Activated T-helper 9 cell treated with anti-CD3 and anti-CD28 coated beads, Interleukin-2, amount 50 U/mL, for 16 hours (primary cell): Measurements from ENCODE around the gene FAM83F.

Source experiments
- DNase-seq: peaks from one replicate; pipeline ENCODE4 v3.0.0-alpha.2; 2020; ENCODE audit warnings: low read depth

FAM83F gene

DNA sequence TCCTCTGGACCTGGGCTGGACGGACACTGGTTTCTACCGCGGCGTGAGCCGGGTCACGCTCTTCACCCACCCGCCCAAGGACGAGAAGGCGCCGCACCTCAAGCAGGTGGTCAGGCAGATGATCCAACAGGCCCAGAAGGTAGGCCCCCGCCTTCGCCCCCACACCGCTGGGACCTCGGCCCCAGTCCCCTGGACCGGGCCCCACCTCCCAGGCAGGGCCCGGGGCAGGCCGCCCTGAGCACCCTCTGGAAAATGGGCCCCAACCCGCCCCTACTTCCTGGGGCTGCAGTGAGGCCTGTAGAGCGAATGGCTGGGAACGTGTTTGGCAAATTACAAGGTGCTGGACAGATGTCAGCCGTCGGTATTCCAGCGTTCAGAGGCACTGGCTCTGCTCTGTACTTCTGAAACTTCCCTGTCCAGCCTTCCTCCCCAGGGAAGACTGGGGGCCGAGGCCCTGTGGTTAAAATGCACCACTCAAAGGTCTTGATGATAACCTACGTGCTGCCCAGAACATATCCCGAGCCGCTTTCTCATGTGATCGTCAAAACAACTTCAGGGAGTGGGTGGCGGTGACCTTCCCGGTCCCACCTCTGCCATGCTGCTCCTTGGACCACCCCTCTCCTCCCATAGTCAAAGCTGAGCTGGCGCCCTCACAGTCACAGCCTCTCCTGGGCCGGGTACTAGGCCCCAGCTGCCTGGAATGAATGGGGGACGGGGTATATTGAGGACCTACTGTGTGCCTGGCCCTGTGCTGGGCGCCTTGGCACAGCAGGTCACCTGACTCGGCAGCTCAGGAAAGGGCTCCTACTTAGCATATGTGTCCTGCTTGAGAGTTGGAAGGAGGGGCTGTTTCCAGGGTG is 869 bp downstream of the FAM83F start:
- no peak for DNase-seq

DNA sequence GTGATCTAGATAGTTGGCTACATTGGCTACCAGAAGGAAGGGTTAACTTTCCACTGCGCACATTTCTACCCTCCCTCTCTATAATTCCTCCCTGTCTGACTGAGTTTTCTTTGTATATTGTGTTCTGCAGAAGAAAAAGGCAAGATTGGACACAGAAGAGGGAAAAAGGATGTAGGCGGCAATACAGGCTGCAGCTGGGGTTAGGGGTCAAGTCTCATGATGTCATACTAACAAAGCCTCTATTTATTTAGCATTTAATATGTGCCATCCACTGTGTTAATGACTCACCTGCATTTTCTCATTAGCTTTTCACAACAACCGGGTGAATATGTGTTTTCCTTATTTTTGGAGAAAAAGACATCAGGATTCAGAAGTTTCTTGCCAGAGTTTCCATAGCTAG is 2.0 kb downstream of the FAM83F start:
- no peak for DNase-seq

DNA sequence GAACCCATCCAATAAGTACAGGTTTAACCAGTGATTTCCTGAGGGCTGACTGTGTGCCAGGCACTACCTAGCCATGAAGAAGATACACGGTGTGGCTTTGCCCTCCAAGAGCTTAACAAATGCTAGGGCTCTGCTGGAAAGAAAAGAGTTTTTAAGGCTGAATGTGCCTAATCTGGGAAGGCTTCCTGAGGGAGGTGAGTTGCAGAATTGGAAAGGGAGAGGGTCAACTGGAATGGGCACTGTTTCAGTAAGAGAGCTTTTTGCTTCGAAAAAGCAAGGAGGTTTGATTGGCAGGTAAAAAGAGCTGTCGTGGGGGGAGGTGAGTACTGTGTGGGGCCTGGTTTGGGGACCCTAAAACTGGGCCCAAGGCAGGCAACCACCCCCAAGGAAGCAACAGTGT is 2.7 kb downstream of the FAM83F start:
- DNase-seq = no peak

DNA sequence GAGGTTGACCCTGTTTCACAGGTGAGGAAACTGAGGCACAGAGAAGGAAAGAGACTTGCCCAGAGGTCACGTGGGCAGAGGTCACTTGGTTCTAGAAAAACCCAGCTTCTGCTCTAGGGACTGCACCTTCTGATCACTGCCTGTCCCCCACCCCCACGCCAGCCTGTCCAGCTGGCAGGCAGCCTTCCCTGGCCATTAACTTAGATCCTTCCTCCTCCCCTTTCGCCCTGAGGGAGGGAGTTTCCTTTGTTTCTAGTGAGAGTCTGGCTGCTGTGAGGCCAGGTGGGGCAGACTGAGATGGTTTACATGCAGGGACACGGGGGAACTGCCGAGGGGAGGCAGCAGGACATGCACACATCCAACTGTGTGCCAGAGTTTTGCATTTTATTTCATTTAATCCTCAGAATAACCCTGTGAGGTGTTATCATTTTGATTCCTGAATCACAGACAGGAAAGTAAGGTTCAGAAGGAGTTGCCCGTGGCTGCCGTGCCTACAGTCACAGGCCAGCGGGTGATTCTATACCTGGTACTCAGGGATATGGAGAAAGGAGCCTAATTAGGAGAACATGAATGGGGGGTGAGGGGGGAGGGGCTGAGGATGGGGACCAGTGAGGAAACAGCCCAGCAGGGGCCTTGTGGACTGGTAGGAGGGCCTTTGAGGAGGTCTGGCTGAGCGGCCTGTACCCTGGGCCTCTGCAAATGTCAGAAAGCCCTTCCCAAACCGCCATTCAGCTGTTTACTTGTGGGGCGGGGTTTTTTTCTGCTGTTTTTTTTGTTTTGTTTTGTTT is 3.4 kb downstream of the FAM83F start:
- DNase-seq = no peak

DNA sequence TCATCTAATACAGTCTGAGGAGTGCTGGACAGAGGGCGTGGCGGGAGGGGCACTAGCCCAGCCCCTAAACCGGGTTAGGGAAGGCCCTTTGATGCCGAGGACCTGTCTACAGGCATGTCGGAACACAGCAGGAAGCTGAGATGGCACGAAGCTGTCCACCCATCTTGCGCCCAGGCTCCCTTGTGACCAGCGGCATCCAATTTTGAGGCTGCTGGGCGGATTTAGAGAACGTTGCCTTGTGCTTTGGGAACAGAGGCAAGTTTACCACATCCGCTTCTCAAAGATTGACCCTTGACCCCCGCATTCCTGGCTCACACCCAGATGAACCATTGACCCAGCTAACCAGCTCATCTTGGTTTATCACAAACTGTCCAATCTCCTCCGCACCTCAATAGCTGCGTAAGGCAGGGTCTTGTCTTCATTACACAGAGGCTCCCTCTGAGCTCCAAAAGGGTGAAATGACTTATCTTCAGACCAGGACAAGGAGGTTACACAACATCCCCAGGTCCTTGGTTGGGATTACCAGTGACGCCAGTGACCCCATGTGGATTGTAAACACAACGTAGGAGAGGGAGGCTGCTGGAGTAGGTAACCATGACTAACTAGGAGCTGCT is 4.5 kb downstream of the FAM83F start:
- DNase-seq = no peak

DNA sequence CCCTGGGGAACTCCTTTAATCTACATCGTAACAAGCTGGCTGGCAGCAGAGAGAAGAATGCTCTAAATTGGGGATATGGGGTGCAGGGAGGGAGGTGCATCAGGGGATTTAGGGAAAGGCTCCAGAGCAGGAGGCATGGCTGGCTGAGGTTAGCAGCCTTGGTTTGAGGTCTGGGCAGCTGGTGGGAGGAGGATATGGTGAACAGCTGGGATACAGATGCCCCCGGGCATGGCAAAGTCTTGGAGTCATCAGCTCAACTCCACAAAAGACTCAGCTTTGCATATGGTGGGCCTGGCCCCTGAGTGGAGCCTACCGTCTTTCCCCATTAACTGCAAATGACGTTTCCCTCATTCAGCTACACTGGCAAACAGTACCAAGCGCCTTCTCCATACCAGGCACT is 5.4 kb downstream of the FAM83F start:
- no peak for DNase-seq

DNA sequence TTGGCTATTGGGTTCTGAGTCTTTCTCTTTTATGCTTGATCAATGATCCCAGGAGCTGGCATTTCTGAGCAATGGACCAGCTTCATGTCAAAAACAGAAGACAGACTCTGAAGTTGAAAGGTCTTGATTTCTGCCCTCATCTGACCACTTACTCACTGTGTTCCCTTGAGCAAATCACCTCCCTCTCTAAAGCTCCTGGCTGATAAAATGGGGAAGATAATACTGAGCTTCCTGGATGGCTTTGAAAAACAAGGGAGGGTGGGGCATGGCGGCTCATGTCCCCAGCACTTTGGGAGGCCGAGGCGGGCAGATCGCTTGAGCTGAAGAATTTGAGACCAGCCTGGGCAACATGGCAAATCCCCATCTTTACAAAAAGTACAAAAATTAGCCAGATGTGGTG is 6.4 kb downstream of the FAM83F start:
- no peak for DNase-seq

DNA sequence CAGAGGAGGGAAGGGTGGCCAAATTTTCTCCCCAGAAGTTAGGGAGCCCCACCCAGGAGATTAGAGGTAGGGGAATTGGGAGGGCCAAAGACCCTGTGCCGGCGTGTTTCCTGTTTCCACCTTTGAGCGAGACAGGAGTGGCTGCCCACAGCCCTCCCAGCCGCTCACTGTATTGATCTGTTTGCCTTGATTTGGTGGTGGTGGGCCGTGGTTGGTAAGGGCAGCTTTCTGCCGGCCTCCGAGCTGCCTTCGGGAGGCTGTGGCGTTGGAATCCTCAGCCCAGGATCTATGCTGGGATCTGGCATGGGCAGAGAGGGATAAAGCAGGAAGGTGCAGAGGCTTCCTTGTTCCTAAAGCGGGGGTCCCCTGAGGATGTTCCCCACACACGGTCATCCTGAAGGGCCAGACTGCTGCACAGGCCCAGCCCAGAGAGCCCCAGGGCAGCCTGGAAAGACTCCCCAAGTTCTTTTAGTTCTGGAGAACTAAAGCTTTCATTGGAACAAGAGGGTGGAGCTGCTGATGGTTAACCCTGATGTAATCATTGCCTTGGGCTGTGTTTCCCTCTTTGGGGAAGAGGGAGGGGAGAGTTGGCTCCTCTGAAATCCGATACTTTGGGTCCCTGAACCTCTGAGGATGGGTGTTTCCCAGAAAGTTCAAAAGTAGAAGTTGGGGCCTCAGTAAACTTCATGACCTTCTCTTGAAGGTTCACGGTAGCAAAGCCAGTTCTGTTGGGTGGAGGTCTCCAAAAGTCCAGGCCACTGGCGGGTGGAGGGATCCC is 7.2 kb downstream of the FAM83F start:
- DNase-seq = no peak

DNA sequence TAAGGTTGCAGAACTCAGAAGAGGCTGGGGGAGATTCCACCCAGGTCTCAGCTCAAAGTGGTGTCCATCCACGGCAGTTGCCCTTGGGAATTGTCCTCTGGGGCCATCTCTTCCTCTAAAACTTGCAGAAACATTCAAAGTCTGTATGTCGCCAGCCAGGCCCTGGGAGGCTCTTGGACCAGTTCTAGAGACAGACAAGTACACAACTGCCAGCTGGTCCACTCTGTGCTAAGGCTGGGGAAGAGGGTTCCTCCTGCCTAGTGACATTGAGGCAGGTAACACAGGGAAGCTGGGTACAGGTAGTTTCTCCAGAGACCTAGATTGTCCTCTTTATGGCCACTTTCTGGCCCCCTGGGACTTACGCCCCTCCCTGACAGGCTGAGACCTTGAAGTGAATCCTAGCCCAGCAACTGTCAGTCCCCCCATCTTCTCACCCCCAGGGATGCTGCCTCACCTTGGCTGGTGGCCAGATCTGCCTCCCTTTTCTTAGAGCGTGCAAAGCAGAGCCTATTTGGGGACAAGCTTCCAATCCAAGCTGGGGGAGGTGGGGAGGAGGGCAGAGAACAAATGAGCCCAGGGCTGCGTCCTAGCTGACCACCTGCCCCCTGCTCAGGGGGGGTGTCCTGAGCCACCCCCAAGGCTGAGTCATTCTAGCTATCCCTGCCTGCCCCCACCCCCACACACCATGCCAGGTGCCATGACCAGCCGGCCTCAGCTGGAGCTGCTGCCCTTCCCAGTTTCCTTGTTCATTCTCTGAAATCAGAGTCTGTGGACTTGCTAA is 8.4 kb downstream of the FAM83F start:
- DNase-seq = no peak

DNA sequence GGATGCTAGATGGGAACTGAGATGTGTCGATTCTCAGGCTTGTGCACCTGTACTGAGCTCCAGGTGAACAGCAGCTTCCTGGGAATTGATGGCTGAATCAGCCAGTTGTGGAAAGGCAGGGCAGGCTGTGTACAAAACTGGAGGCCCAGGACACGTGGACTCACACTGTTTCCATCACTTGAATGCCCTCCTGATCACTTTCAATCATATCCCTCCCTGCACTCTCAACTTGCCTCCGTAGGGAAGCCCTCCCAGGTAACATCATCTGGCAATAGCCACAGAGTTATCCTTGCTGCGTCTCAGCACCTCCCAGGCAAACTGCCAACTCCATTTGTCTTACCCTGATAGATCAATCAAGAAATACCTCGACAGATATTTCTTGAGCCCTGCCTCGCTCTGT is 10.1 kb downstream of the FAM83F start:
- no peak for DNase-seq

DNA sequence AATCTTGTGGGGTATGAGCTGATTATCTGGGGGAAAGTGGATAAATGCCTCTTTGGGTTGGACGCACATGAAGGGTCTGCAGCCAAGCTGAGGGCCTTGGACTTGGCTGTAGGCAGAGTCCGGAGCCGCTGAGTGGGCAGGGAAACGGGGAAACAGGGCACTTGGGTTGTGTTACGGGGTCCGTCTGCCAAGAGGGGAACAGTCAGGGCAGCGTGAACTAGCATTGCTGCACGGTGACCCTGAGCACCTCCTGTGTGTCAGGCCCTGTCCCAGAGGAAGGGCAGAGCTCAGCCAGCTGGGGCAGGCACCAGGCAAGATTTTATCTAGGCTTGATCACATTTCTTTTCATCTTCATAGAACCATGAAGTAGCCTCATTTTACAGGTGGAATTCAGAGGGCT is 11.9 kb downstream of the FAM83F start:
- DNase-seq = no peak

DNA sequence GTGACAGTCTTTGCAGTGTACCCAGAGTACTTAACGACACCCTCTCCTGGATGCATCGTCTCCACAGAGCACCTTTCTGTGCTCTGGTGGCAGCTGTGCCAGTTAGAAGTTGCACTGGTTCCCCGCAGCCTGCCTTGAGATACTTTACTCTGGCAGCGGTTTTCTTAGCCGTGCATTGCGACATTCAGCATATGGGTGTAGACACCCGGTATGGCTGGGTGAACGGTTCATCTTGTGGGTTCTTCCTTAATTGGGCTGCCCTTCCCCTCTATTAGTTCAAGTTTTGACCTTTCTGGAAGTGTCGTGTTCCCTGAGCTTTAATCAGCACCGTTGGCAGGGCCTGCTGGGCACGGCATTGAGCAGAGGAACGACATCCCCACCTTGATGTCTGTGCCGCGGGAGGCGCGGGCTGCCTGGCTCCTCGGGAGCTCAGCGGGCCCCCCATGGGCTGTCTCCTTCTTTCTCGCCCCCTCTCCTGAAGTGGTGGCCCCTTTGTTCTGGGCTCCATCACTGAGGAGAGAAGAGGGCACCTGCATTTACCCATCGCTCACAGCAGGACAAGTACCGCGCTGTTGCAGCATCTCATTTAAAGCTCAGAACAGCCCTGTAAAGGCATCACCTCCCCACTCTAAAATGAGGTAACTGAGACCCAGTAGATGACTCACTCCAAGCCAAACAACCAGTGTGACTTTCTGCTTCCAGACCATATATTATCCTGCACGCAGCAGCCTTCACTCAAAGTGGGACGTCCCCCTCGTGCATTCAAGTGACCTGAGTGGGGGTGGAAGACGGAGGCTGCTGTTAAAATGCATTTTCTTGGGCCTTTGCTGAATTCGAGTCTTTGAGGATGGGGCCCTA is 13.3 kb downstream of the FAM83F start:
- DNase-seq = no peak

DNA sequence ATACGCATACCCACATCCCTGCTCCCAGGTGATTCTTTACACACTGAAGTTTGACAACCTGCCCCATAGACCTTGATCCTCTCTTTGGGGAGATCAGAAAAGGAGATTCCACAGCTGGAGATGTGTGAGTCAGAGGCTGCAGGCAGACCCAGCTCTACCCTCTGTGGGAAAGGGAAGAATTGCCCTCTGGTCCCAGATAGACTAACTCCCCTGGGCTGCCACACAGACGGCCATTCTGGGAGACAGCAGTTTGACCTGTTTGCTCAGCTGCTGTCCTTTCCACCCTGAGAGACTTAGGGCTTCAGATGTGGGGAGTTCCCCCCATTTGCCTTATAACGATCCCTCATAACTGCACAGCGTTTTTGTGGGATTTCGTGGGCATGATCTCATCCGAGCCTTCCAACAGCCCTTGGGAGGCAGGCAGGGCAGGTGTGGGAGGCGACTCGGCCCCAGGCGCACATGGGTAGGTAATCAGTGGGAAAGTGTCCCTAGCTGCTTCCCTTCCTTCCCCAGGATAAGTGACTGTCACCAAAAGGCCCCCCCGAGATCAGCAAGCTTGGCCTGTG is 14.1 kb downstream of the FAM83F start:
- DNase-seq = no peak

DNA sequence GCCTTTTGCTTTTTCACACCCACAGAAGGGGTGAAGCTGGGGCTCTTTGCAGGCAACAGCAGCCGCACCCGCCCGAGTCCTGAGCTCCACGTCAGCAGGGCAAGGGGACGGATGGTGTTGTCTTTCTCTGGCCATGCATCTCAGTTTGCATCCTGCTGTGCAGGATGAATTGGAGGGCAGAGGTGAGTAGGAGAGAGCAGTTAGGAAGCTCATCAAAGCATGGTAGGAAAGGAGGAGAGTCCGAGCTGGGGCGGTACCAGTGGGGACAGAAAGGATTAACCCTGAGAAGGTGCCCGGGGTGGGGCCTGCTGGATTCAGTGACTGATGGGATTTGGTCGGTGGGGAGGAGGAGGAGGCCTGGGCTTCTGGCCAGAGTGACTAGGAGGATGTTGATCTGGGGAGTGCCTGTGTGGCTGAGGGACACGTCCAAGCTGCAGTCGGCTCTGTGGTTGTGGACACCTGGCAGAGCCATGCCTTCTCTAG is 14.6 kb downstream of the FAM83F start:
- DNase-seq = no peak

DNA sequence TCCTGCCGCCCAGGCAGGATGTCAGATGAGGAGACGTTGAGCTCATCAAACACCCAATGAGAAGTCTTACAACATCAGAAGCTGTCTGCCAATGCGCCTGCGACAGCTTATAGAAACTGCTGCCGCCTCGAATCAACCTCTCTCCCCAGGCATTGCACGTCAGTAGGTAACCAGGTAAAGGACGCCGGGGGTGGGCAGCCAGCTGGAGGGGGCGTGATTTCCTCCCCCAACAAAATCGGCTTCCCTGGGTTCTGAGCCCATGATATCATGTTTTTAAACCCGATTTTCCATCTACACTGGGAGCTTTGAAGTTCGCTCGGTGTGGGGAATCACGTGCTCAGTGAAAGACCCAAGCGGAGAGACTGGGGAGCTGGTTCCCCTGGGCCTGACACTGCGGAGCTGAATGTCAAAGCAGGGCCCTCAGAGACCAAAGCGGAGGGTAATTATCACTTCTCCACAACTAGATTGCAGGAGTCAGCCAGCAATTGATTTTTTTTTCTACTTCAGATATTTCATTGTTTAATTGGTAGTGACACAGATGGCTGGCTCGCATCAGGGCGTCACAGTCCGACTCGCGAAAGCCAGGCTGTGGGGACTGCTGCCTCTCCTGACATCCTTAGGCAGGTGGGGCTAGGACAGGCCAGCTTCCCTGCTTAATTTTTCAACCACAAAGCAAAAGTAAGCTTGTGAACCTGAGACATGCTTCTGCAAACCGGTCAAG is 15.4 kb downstream of the FAM83F start:
- no peak for DNase-seq

DNA sequence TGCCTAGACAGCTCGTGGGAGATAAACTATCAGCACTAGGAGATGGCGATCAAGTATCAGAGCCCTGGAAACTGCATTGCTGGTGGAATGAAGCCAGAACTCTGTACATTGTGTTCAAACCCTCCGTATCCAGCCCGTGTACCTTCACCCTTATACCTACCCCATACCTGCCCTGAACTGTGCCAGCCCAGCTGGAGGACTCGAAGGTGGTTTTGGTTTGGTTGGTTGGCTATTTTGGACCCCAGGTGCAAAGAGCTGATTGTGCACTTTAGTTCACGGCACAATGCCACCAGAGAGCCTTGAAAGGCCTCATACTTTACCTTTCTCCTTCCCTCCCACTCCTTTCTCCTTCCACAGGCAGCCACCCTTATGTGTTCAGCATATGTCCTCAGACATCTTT is 16.0 kb downstream of the FAM83F start:
- no peak for DNase-seq

DNA sequence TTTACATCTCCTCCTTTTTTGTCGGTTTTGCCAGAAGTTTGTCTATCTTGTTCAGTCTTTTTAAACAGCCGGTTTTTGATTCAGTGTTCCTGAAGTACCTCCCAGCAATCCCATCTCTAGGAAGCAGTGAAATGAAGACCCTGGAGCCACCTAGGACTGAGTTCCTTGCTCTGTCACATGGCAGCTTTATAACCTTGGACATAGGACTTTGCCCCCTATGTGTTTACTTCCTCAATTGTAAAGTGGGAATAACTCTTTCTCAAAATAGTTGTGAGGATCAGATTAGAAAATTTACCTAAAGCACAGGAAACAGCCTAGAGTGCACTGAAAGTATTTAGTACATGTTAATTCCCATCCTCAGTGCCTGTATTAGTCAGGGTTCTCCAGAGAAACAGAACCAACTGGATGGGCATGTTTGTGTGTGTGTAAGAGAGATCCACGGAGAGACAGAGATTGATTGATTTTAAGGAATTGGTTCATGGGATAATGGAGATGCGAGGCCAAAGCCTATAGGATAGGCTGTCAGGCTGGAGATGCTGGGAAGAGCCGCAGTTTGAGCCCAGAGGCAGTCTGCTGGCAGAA is 20.0 kb downstream of the FAM83F start:
- DNase-seq = no peak

DNA sequence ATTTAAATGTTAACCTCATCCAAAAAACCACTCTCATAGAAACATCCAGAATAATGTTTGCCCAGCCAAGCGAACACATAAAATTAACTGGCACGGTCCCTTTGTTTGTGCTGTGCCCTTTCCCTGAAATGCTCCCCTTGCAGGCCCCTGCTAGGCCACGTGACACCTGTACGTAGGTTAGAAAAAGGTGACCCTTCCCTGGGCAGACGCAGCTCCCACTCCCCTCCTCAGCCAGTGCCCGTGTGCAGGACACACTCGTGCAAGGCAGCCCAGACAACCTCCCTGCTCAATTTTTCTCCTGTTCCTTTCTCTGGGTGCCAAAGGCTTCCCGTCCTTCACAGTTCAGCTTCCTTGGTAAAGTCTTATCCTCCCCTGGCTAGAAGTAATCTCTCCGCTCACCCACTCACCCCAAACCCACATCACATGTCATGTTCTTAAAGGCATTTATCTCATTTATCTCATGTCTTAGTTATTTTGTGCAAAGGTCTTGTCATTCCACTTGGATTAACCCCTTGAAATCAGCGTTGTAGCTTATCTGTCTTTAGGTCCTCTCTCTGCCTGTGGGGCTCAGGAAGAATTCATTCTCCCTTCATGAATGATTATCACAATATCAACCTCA is 20.7 kb downstream of the FAM83F start:
- no peak for DNase-seq
